ENCODE measurements around the gene CHMP3.
"Not testable (repeated sequence)": the region's sequence is repeated elsewhere in the genome, so short reads cannot be mapped to it uniquely, and the experiment has no call there.

CHMP3 gene

DNA sequence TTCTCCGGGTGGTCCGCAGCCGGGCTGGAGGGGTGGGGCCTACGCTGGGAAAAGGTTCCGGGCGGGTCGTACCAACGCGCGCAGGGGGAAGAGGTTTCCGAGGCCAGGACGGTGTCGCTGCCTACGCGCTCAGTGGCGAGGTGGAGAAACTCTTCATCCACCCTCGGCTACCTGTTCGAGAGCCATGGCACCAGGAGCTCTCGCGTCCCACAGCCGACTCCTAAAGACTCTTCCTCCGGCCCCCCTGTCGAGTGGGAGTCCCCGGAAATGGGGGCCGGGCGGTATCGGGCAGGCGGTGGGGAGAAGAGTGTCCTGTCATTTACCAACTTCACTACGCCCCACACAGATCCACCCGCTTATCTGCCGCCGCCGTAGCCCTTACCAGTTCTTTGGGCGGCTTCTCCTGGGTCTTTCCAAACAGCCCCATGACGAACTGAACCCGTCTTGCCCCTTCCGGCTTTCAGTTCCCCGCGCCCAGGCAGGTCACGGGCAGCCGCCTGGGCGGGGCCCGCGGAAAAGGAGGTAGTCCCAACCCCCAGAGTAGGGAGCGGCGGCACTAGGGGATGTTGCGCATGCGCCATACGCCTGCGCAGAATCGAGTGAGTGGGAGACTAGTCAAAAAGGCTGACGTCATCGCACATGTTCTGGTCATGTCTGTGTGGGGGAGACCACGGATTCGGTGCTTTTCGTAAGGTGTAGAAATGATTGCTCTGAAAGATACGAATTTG, at the start of gene CHMP3:
CHMP3 (minus strand) TSS at position 522 of the 728 bp plus-strand sequence; CDS start at position 427, 95 bp downstream.
- peak; percentile 95 for DNase-seq (ENCODE audit: low read depth)

DNA sequence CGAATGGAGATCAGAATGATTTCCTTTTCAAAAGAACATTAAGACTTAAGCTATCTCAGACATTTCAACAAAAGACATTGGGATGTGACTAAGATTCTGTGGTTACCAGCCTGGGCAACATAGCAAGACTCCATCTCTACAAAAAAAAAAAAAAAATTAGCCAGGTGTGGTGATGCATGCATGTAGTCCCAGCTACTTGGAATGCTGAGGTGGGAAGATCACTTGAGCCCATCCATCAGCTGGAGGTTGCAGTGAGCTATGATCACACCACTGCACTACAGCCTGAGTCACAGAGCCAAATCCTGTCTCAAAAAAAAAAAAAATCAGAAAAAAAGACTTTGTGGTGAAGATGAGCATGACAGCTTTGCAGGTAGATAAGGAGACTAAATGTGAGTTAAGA, 47.6 kb upstream of the CHMP3 start:
- DNase-seq (ENCODE audit: low read depth) = no peak

DNA sequence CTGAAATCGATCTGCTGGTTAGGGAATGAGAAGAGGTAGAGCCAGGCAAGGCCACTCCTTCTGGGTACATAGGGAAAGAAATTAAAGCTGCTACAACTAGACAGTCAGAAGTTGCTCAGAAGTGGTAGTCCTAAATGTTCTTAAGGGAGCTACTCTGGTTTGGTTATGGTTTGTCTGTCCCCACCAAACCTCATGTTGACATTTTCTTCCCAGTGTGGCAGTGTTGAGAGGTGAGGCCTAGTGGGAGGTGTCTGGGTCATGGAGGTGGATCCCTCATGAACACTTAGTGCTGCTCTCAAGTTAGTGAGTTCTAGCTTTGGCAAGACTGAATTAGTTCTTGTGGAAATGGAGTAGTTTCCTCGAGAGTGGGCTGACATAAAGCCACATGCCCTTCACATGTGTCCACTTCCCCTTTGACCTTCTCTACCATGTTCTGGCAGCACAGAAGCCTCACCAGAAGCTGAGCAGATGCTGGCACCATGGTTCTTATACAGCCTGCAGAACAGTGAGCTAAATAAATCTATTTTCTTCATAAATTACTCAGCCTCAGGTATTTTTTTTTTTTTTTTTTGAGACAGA, 45.7 kb upstream of the CHMP3 start:
- no peak for DNase-seq (ENCODE audit: low read depth)

DNA sequence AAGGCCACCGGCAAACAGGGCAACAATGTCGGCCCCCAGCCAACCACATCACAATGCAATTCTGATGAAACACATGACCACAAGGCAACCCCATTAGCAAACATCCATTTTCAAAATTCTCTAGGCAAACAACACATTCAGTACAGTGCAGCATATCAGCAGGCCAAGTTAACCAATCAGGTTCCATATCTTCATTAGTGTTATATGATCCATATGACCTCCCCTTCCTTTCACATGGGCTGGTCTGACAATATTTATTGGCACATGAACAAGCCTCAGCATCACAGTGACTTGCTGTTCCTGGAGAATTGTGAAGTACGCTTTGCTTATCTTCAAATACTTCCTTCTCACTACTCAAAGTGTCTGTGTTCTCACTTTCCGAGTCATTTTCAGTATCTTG, 40.7 kb upstream of the CHMP3 start:
- no peak for DNase-seq (ENCODE audit: low read depth)

DNA sequence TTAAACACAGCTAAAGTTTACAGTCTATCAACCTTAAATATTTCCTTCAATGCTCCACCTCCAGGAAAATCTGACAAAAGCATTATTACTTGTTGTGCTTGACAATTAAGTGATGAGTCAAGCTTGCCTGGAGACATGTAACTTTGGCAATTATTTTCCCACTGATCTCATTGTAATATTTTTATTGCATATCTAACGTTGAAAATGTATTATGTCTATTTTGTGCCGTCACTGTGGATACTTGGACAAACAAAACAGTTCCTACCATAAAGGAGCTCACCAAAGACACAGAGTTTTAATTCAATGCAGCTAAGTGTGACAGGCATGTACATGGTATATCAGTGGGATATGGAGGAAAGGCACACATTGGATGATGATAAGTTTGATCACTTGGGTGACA, 35.7 kb upstream of the CHMP3 start:
- DNase-seq (ENCODE audit: low read depth) = no peak

DNA sequence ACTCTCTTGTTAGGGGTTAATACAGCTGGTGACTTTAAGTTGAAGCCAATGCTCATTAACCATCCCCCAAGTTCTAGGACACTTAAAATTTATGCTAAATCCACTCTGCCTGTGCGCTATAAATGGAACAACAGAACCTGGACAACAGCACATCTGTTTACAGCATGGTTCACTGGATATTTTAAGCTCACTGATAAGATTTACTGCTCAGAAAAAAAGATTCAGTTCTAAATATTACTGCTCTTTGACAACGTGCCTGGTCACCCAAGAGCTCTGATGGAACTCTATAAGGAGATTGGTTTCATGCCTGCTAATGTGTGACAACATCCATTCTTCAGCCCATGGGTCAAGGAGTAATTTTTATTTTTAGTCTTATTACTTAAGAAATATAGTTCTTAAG, 32.9 kb upstream of the CHMP3 start:
- no peak for DNase-seq (ENCODE audit: low read depth)

DNA sequence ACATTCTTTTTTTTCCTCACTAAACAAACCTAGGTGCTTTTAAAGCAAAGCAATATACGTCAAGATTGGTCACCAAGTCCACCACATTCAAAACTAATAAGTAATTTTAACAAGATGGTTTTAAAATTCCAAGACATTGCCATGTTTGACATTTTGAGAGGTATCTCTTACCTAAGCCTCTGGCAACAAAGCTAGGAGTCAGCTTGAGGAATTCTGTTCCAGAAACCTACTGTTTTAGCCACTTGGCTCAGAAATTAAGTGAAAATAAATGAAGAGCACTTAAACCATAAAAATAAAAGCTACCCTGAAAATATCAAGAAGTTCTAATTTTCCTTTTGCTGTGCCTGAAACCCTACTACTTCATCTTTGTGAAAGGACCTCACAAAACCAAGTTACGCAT, 30.0 kb upstream of the CHMP3 start:
- DNase-seq (ENCODE audit: low read depth) = no peak

DNA sequence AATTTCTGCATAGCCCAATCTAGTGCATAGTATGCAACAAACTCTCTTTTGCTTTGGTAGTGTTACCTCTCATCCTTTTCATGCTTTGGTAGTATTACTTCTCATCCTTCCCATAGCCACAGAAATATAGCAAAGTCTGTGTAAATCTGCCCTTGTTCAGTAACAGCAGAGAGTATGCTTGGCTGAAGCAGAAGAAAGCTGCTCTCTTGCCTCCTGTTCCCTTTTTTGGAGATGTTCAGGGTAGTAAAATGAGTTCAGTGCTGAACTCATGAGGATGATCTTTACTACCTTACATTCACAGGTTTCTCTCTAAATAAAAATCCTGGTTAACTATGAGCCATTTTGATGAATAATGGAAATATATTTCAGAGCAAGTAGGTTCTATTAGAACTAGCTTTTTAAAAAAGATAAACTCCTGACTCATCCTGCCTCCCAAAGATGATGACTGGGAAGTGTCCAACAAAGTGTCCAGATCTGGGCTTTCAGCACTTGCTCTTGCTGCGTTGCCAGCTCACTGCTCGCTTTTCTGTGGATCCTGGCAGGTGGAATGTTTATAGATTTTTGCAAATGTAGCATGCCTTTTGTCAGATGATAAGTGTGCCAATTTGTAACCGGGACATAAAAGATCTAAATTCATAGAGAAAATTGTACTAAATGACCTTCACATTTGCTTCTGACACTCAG, 29.4 kb upstream of the CHMP3 start:
- DNase-seq (ENCODE audit: low read depth) = no peak

DNA sequence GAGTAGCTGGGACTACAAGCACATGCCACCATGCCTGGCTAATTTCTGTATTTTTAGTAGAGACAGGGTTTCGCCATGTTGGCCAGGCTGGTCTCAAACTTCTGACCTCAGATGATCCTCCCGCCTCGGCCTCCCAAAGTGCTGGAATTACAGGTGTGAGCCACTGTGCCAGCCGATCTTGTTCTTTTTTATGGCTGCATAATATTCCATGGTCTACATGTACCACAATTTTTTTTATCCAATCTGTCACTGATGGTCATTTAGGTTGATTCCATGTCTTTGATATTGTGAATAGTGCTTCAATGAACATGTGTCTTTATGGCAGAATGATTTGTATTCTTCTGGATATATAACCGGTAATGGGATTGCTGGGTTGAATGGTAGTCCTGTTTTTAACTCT, 26.5 kb upstream of the CHMP3 start:
- DNase-seq (ENCODE audit: low read depth) = not testable (repeated sequence)

DNA sequence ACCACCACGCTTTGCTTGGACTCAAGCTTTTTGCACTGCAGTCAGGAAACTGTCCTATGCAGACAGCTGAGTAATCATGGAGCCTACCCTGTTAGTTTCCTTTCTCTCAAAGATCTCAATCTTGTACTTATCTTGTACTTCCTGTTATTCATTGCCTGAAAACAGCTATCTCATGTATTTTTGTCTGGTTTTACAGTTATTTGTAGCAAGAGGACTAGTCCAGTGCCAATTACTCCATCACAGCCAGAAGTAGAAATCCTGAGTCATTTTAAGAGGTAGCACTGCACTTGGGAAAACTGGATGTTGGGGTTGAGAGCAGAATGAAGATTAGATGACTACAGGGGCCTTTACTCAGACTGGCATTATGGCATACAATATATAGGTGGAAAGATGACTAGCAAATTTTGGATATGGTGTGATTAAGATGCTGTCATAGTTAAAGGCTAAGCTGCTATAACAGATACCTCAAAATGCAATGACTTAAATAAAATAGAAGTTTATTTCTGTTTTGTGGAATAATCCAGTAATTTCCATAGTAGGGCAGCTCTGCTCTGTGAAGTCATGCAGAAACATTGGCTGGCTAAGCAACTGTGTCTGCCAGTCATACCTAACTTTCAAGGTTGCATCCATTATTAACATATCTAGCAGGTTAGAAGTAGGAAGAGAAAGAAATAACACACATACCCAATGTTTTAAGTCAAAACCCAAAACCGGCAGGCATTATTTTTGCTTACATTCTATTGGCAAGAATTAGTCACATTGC, 21.1 kb upstream of the CHMP3 start:
- no peak for DNase-seq (ENCODE audit: low read depth)

DNA sequence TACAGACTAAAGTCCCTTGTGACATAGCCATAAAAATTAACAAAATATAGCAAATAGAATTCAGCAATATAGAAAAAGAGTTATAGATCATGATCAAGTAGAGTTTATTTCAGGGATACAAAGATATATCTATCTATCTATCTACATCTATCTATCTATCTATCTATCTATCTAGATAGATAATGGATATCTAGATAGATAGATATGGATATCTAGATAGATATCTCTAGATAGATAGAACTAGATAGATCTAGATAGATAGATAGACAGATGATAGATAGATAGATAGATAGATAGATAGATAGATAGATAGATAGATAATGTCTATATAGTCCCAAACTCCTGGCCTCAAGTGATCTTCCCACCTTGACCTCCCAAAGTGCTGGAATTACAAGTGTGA, 17.3 kb upstream of the CHMP3 start:
- no peak for DNase-seq (ENCODE audit: low read depth)

DNA sequence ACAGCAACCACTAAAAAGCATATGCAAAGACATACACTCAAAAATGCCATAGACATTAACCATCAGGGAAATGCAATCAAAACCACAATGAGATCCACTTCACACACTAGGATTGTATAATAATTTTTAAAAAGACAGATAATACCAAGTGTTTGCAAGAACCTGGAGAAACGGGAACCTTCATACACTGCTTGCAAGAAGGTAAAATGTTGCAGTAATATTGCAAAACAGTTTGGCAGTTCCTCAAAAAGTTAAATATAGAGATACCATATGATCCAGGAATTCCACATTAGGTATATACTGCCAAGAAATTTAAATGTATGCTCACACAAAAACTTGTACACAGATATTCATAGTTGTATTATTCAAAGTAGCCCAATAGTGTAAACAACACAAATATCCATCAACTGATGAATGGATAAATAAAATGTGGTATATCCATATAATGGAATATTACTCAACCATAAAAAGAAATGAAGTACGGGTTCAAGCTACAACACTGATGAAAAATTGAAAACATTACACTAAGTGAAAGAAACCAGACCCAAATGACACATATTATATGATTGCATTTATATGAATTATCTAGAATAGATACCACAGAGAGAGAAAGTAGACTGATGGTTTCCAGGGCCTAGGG, 14.7 kb upstream of the CHMP3 start:
- no peak for DNase-seq (ENCODE audit: low read depth)

DNA sequence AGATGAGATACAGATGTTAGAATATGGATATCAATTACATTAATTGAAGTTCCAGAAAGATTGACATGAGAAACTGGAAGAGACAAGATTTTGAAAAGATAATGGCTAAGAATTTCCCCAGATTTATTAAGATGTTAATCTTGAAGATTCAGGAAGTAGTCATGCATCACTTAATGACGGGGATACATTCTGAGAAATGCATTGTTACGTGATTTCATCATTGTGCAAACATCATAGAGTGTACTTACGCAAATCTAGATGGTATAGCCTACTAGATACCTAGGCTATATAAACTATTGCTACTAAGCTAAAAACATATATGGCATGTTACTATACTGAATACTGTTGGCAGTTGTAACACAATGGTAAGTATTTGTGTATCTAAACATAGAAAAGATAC, 6.8 kb upstream of the CHMP3 start:
- no peak for DNase-seq (ENCODE audit: low read depth)

DNA sequence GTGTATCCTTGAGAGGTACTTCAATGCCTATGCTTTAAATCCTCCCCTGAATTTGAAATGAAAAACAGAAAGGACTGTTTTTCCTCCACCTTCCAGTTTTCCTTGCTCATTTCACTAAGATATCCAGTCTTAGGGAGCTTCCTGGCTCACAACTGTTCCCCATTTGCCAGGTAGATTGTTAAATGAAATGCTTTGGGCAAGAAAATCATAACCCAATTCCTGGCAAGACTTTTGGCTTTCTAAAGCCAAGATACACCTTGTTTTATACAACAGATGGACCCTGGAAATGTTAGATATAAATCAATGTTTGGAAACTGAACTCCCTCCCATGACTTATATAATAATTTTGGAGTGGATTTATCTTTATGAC, 3.6 kb upstream of the CHMP3 start:
- no peak for DNase-seq (ENCODE audit: low read depth)

DNA sequence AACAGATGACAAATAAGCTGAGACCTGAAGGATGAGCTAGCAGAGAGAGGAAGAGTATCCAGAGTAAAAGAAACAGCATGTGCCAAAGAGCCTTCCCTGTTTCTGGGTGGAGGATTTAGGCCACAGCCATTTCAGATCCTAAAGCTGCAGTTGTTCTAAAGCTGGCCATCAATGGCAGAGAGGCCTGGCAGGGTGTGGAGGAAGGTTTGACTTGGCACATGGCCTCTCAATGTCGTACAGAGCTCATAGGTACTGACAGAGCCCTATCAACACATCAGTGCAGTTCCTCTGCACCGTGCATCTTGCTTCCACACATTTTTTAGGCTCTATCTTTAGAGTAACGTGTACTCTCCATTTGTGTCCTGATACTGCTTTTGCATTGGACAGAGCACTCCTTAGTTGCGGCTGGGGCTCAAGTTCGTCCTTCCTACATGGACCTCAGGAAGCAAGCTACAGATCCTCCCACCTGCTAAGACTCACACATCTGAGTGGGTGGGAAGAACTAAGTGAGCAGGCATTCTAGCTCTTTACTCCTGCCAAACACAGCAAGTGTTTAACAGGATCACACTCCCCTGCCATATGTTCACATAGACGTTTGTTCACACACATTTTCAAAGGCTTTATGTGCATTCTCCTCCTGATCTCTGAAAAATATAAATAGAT, 3.0 kb upstream of the CHMP3 start:
- DNase-seq (ENCODE audit: low read depth) = no peak

DNA sequence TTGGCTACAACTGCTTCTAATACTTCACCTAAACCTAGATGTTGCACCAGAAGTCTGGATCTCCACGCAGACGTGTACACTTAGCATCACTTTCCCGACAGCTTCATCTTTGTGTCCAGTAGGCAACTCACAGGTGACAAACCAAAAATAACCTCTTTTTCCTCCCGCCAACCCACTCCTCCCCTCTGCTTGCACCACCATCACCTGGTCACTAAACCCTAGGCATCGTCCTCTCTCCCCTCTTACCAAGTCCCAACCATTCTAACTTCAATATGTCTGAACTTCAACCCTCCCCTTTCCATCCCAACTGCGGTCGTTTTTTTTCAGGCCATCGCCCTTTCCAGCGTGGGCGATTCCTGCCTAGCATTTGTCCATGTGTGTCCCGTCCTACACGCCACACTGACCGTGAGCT, 413 bp upstream of the CHMP3 start:
- DNase-seq (ENCODE audit: low read depth) = no peak

DNA sequence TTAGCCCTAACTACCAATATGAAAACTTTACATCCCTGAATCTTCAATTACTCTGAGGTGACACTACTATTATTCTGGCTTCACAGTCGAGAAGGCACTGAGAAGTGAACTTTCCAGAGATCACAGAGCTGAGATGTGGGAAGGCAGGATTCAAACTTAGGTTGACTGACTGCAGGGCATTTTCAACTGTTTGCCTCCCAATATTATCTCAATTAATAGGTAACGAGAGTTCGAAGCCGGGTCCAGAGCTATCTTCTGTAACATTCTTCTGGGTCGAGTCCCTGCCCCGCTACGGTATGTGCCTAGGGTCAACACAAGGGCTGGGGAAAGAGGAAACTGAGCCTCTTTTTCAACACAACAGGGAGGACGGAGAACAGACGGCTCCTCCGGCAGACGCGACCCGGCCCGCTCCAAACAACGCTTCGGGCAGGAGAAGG, 740 bp downstream of the CHMP3 start:
- DNase-seq (ENCODE audit: low read depth) = no peak

DNA sequence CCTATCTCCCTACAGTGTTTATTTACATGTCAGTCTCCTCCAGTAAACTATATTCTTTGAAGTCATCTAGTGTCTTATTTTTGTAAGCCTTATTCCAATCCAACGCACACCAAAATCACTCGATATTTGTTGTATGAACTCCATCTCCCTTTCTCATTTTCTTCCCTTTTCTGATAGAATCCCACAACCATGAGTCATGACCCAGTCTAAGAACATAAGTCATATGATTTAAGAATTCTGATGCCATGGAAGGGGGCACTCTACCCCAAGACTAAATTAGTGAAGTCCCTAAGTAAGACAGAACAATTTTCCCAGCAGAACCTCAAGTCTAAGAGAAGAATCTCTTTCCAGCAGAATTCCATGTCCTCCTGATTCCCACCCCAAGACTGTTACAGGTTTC, 5.4 kb downstream of the CHMP3 start:
- no peak for DNase-seq (ENCODE audit: low read depth)

DNA sequence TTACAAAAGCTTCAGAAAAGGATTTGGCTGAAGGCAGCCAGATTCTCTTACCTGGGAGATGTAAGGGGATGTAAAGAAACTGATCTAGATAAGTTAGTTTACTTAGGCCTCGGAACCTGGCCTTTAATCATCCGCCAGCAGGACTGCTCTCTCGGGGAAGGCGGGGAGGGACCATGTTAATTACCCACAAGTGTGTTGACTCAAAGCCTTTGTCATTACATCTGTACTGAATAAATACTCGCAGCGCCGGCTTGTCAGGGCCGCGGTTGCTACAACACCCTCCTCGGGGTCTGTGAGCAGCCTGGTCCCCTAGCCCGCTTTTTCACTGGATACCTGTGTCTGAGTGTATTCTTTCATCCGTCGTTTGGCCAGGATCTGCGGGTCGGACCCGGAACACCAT, 6.7 kb downstream of the CHMP3 start:
- no peak for DNase-seq (ENCODE audit: low read depth)

DNA sequence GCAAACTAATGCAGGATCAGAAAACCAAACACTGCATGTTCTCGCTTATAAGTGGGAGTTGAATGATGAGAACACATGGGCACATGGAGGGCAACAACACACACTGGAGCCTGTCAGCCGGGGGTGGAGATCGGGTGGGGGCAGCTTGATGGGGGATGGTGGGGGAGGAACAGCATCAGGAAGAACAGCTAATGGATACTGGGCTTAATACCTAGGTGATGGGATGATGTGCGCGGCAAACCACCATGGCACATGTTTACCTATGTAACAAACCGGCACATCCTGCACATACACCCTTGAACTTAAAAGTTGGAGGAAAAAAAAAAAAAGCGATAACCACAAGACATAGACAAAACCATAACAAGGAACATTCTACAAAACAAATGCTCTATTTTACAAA, 10.4 kb downstream of the CHMP3 start:
- DNase-seq (ENCODE audit: low read depth) = no peak

DNA sequence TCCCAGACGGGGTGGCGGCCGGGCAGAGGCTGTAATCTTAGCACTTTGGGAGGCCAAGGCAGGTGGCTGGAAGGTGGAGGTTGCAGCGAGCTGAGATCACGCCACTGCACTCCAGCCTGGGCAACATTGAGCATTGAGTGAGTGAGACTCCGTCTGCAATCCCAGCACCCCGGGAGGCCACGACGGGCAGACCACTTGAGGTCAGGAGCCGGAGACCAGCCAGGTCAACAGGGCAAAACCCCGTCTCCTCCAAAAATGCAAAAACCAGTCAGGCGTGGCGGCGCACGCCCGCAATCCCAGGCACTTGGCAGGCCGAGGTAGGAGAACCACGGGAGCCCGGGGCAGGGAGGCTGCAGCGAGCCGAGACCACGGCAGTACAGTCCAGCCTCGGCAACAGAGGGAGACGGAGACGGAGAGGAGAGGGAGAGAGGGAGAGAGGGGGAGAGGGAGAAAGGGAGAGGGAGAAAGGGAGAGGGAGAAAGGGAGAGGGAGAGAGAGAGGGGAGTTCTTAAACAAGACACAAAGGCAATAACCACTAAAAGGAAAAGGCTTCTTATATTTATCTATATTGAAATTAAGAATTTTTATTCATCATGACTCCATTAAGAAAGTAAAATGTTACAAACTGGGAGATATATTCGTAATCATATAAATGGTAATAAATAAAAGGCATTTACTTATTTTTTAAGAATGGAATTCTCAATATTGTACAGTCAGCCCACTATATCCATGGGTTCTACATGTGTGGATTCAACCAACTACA, 13.1 kb downstream of the CHMP3 start:
- DNase-seq (ENCODE audit: low read depth) = not testable (repeated sequence)

All from fibroblast of gingiva (primary cell).